HCT116 (cell line): ENCODE data around the gene NDOR1. TPM values are rescaled to one million over a fixed set of nuclear protein-coding genes. Genes with fewer than 3 reads are reported as not detected.
A peak's percentile ranks its signal among the peaks of the same experiment; 100 is the strongest.

Experiments used
- ATAC-seq: fragments of 200-7000 bp; cut with Tn5 transposase; 2 replicates; pipeline ENCODE4 v1.9.1; 2020; ENCODE audit warnings: mild to moderate bottlenecking, moderate library complexity
- BruUV-seq: library from RNA; stranded (reverse); fragments of 400-500 nt; replicated peaks from 2 replicates; lab custom pipeline; 2021; lab: Mats Ljungman, UMichigan
- CTCF ChIA-PET: fragments of 300-600 bp; sonication (Branson Sonifier 250); formaldehyde crosslinking; loops from one replicate; lab custom pipeline; 2021; ENCODE audit warnings: antibody characterized with exemption; lab: Charles Lee
- POLR2A ChIA-PET: fragments of 300-600, 350-600 bp; sonication (Branson Sonifier 250); formaldehyde crosslinking; loops from one replicate; lab custom pipeline; 2021; ENCODE audit warnings: antibody characterized with exemption; lab: Charles Lee
- RAD21 ChIA-PET, 2 experiments: fragments of 300-600 bp; sonication (Branson Sonifier 250); formaldehyde crosslinking; loops; one replicate each; lab custom pipeline; 2023; ENCODE audit warnings: low total read pairs in 2 of 2; ENCODE audit not compliant: uncharacterized antibody in 2 of 2, unreplicated experiment in 2 of 2, low non-redundant PET in 1 of 2; lab: Charles Lee
- DNase-seq: peaks from one replicate; pipeline ENCODE4 v3.0.0-alpha.2; 2010; ENCODE audit warnings: low read depth, low spot score
- H2AFZ ChIP-seq: fragments of 200-600 bp; shearing (Covaris generic), sonication (generic); 2 replicates; pipeline ENCODE4 v1.6.1; 2017; ENCODE audit warnings: low read depth, mixed run types, mixed read lengths, antibody characterized with exemption, low read length; ENCODE audit not compliant: poor library complexity, severe bottlenecking
- H3K27ac ChIP-seq: 2 replicates; pipeline ENCODE4 v1.5.1; 2012; ENCODE audit warnings: low read depth, low read length
- H3K27me3 ChIP-seq: fragments of 200-600 bp; sonication (generic); 2 replicates; pipeline ENCODE4 v1.6.1; 2016; ENCODE audit warnings: mixed run types, low read length, mixed read lengths; ENCODE audit not compliant: insufficient read depth
- H3K36me3 ChIP-seq, 2 experiments: fragments of 200-500 bp in 1 of 2; fragments of 200-600 bp in 1 of 2; sonication (Bioruptor generic) in 1 of 2; sonication (generic) in 1 of 2; 2 replicates each; pipeline versions ENCODE4 v1.5.1 to v1.6.1; 2014 to 2016; ENCODE audit warnings: low read length in 2 of 2, inconsistent platforms in 1 of 2, mixed read lengths in 1 of 2, mixed run types in 1 of 2; ENCODE audit not compliant: insufficient read depth in 2 of 2, control insufficient read depth in 1 of 2
- H3K4me1 ChIP-seq, 2 experiments: fragments of 200-600 bp in 1 of 2; sonication (generic) in 1 of 2; 2 replicates each; pipeline versions ENCODE4 v1.5.1 to v1.6.1; 2012 to 2017; ENCODE audit warnings: low read length in 2 of 2, inconsistent platforms in 1 of 2, mild to moderate bottlenecking in 1 of 2, mixed read lengths in 1 of 2, mixed run types in 1 of 2, moderate library complexity in 1 of 2; ENCODE audit not compliant: insufficient read depth in 2 of 2, control insufficient read depth in 1 of 2
- H3K4me2 ChIP-seq: fragments of 200-600 bp; sonication (generic); 2 replicates; pipeline ENCODE4 v1.6.1; 2017; ENCODE audit warnings: mixed run types, low read length, mixed read lengths
- H3K4me3 ChIP-seq, 2 experiments: fragments of 200-600 bp in 1 of 2; sonication (generic) in 1 of 2; replicated peaks in 1 of 2; 2 replicates each; pipeline ENCODE4 v1.5.1; 2011 to 2016; ENCODE audit warnings: low read length in 2 of 2, control low read depth in 1 of 2, low read depth in 1 of 2, mild to moderate bottlenecking in 1 of 2, mixed read lengths in 1 of 2, mixed run types in 1 of 2
- H3K79me2 ChIP-seq: fragments of 200-600 bp; sonication (generic); 2 replicates; pipeline ENCODE4 v1.6.1; 2017; ENCODE audit warnings: mild to moderate bottlenecking, mixed run types, low read length, moderate library complexity, mixed read lengths; ENCODE audit not compliant: insufficient read depth
- H3K9ac ChIP-seq: fragments of 200-600 bp; sonication (generic); 2 replicates; pipeline ENCODE4 v1.6.1; 2016; ENCODE audit warnings: low read length, mixed read lengths
- H3K9me2 ChIP-seq: fragments of 200-600 bp; sonication (generic), shearing (Covaris generic); 2 replicates; pipeline ENCODE4 v1.6.1; 2017; ENCODE audit warnings: mixed run types, mild to moderate bottlenecking, moderate library complexity; ENCODE audit not compliant: insufficient read depth
- H3K9me3 ChIP-seq, 2 experiments: fragments of 200-500 bp in 1 of 2; fragments of 200-600 bp in 1 of 2; sonication (Bioruptor generic) in 1 of 2; sonication (generic) in 1 of 2; 2 replicates each; pipeline ENCODE4 v1.6.1; 2014 to 2017; ENCODE audit warnings: low read length in 2 of 2, mixed read lengths in 2 of 2, inconsistent platforms in 1 of 2, low read depth in 1 of 2, mild to moderate bottlenecking in 1 of 2, mixed run types in 1 of 2, moderate library complexity in 1 of 2; ENCODE audit not compliant: control insufficient read depth in 1 of 2, insufficient read depth in 1 of 2
- H4K20me1 ChIP-seq: fragments of 200-600 bp; sonication (generic), shearing (Covaris generic); 2 replicates; pipeline ENCODE4 v1.6.1; 2017; ENCODE audit warnings: mixed run types, mild to moderate bottlenecking, moderate library complexity; ENCODE audit not compliant: insufficient read depth
- CEBPB ChIP-seq: IDR thresholded peaks from 2 replicates; pipeline ENCODE4 v1.6.1; 2012; ENCODE audit warnings: low read depth
- ELF1 ChIP-seq: IDR thresholded peaks from 2 replicates; pipeline ENCODE4 v1.6.1; 2012; ENCODE audit warnings: low read depth, borderline replicate concordance
- FOSL1 ChIP-seq: IDR thresholded peaks from 2 replicates; pipeline ENCODE4 v1.6.1; 2012; ENCODE audit warnings: low read depth
- JUND ChIP-seq: IDR thresholded peaks from 2 replicates; pipeline ENCODE4 v1.6.1; 2012
- POLR2A ChIP-seq: IDR thresholded peaks from 2 replicates; pipeline ENCODE4 v1.7.0; 2011; ENCODE audit warnings: borderline replicate concordance; ENCODE audit not compliant: insufficient read depth, insufficient read length; ENCODE audit errors: extremely low read depth
- POLR2AphosphoS5 ChIP-seq: IDR thresholded peaks from 2 replicates; pipeline ENCODE4 v1.6.1; 2011; ENCODE audit warnings: mild to moderate bottlenecking, low read depth, low read length, moderate library complexity
- SP1 ChIP-seq: IDR thresholded peaks from 2 replicates; pipeline ENCODE4 v1.6.1; 2012; ENCODE audit warnings: low read depth
- SRF ChIP-seq: IDR thresholded peaks from 2 replicates; pipeline ENCODE4 v1.6.1; 2012; ENCODE audit warnings: low read depth
- TCF7L2 ChIP-seq: IDR thresholded peaks from 2 replicates; pipeline ENCODE4 v1.7.0; 2011; ENCODE audit warnings: borderline replicate concordance, inconsistent platforms; ENCODE audit not compliant: insufficient read depth, insufficient read length; ENCODE audit errors: extremely low read depth
- ZFX ChIP-seq: fragments of 450-650 bp; IDR thresholded peaks from 2 replicates; pipeline ENCODE4 v1.6.1; 2017
- intact Hi-C: fragments of 100-400 bp; cut with micrococcal nuclease; formaldehyde crosslinking; loops from 2 replicates; pipeline ENCODE4 v1.10.0; 2022
- total RNA-seq: library from RNA; stranded (reverse); gene quantifications from one replicate; pipeline ENCODE4 v1.2.1, GENCODE V29; 2021; ENCODE audit not compliant: unreplicated experiment
- TF ChIP-seq, protein P1 (sequence below): IDR thresholded peaks from 2 replicates; pipeline ENCODE4 v1.6.1; 2012; ENCODE audit warnings: low read depth
- TF ChIP-seq, protein P2 (sequence below): IDR thresholded peaks from 2 replicates; pipeline ENCODE4 v1.6.1; 2011; ENCODE audit warnings: mild to moderate bottlenecking, low read length, moderate library complexity; ENCODE audit not compliant: insufficient replicate concordance; ENCODE audit errors: extremely low read depth

The NDOR1 gene
- total RNA-seq, 1 experiment from 2014 or later = 28.4 TPM

GRCh38 chr9:137256362-137256761 lies 50.9 kb downstream of the NDOR1 start:
- Histone ChIP-seq H2AFZ (no peak overlapping the region), H3K9me3 (no peaks in the 10 kb centered on the region), H3K4me1 (peaks cover 21 to 42% of the 10 kb centered on the region in 2 experiments), H3K4me3 (peak overlapping the region; percentile 97 to 100), H3K27ac (peak overlapping the region; percentile 91; the same call in 1 of the 2 replicates), H3K27me3 (no peaks in the 10 kb centered on the region), H3K4me2 (peak overlapping the region; percentile 93), H3K79me2 (peaks cover 36% of the 10 kb centered on the region), H3K36me3 (peaks cover 17 to 22% of the 10 kb centered on the region in 2 experiments), H3K9ac (peak overlapping the region; percentile 88), H3K9me2 (no peaks in the 10 kb centered on the region), H4K20me1 (no peaks in the 10 kb centered on the region)
- TSS peak; percentile 44 for BruUV-seq
- RAD21 ChIA-PET = no interaction called here
- TF ChIP-seq JUND (no peak), SRF (no peak), POLR2AphosphoS5 (no peak), POLR2A (no peak), CEBPB (no peak), ZFX (no peak), SP1 (no peak), FOSL1 (no peak), TCF7L2 (no peak), ELF1 (no peak)
- TF ChIP-seq, protein P1, sequence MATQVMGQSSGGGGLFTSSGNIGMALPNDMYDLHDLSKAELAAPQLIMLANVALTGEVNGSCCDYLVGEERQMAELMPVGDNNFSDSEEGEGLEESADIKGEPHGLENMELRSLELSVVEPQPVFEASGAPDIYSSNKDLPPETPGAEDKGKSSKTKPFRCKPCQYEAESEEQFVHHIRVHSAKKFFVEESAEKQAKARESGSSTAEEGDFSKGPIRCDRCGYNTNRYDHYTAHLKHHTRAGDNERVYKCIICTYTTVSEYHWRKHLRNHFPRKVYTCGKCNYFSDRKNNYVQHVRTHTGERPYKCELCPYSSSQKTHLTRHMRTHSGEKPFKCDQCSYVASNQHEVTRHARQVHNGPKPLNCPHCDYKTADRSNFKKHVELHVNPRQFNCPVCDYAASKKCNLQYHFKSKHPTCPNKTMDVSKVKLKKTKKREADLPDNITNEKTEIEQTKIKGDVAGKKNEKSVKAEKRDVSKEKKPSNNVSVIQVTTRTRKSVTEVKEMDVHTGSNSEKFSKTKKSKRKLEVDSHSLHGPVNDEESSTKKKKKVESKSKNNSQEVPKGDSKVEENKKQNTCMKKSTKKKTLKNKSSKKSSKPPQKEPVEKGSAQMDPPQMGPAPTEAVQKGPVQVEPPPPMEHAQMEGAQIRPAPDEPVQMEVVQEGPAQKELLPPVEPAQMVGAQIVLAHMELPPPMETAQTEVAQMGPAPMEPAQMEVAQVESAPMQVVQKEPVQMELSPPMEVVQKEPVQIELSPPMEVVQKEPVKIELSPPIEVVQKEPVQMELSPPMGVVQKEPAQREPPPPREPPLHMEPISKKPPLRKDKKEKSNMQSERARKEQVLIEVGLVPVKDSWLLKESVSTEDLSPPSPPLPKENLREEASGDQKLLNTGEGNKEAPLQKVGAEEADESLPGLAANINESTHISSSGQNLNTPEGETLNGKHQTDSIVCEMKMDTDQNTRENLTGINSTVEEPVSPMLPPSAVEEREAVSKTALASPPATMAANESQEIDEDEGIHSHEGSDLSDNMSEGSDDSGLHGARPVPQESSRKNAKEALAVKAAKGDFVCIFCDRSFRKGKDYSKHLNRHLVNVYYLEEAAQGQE = no peak
- TF ChIP-seq, protein P2, sequence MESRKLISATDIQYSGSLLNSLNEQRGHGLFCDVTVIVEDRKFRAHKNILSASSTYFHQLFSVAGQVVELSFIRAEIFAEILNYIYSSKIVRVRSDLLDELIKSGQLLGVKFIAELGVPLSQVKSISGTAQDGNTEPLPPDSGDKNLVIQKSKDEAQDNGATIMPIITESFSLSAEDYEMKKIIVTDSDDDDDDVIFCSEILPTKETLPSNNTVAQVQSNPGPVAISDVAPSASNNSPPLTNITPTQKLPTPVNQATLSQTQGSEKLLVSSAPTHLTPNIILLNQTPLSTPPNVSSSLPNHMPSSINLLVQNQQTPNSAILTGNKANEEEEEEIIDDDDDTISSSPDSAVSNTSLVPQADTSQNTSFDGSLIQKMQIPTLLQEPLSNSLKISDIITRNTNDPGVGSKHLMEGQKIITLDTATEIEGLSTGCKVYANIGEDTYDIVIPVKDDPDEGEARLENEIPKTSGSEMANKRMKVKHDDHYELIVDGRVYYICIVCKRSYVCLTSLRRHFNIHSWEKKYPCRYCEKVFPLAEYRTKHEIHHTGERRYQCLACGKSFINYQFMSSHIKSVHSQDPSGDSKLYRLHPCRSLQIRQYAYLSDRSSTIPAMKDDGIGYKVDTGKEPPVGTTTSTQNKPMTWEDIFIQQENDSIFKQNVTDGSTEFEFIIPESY = no peak
- no peak for ATAC-seq
- CTCF ChIA-PET = no interaction called here
- POLR2A ChIA-PET = interaction anchor here (1.9 to 5.9 kb wide), 2 partner anchors 16 to 21 kb away, joined by 5 to 39 read pairs; partner anchors contain the start of genes TOR4A and TUBB4B
- DNase-seq = no peak
- intact Hi-C loops = no loop called here
